Measurements from ENCODE around the gene IRS2. TPM values are rescaled to one million over a fixed set of nuclear protein-coding genes. Genes with fewer than 3 reads are reported as not detected.

Gene IRS2
- total and polyA plus RNA-seq, 2 of the 8 experiments (the other 6 are each of a cell fraction or from before 2014, with no cell fraction given) = 2.6 to 17.0 TPM

DNA sequence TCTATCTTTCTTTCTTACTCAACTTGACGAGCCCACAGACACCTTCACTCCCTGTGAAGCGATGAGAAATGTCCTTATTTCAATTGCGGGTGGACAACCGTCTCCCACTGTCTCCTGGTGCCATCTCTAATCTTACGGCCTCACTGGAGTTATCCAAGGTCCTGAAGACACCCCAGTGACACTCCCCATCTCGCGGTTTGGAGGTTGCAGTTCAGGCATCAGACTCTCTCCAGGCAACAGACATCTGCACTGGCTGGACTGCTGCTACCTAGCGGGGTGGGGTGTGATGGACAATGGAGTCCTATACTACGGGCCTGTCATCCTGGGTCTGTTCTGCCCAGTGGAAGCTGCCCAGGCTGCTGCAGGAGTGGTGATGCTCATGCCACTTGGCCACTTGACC lies 18.3 kb upstream of the IRS2 start:
- no peak overlapping the region for H2BK5ac ChIP-seq (ENCODE audit: low read depth, low read length)
- ChIA-PET CTCF (ENCODE audit: partially characterized antibody) (interaction anchor here (0.7 kb wide), 1 partner anchor 193 kb away, joined by 3 read pairs; no protein-coding TSS in a partner anchor), POLR2A (ENCODE audit: partially characterized antibody) (no interaction called here)
- H3K56ac ChIP-seq (replicated peaks; ENCODE audit: insufficient read length, low read depth, low read length) = no peak overlapping the region
- no peak overlapping the region for H3K4me3 ChIP-seq (ENCODE audit: extremely low read depth in 1 of 4, insufficient read depth in 2 of 4, low read depth in 3 of 4, low read length in 4 of 4)
- no peaks in the 10 kb centered on the region for H3K23me2 ChIP-seq (ENCODE audit: low read depth, low read length)
- H3K9me3 ChIP-seq (ENCODE audit: insufficient read depth in 2 of 2, low read depth in 1 of 2, low read length in 1 of 2) = no peaks in the 10 kb centered on the region; a peak in 1 of 4 replicates
- no peak overlapping the region for H4K8ac ChIP-seq (ENCODE audit: extremely low read depth, insufficient read depth, low read length)
- no peak overlapping the region for H2BK12ac ChIP-seq (ENCODE audit: low read depth, low read length)
- H3K14ac ChIP-seq (ENCODE audit: insufficient read length) = no peak overlapping the region
- H3K4me2 ChIP-seq (ENCODE audit: insufficient read depth in 1 of 2, low read depth in 2 of 2, low read length in 2 of 2) = no peak overlapping the region
- H3K79me1 ChIP-seq (ENCODE audit: low read depth, low read length) = no peaks in the 10 kb centered on the region
- no peak overlapping the region for H3K9ac ChIP-seq (replicated peaks in 1 of 4; ENCODE audit: extremely low read depth in 1 of 4, low read depth in 3 of 4, low read length in 3 of 4)
- no peaks in the 10 kb centered on the region for H3K79me2 ChIP-seq (ENCODE audit: control insufficient read depth in 1 of 2, insufficient read depth in 2 of 2, low read length in 2 of 2)
- no peak overlapping the region for H3K27ac ChIP-seq (ENCODE audit: low read depth, low read length)
- H3K4me1 ChIP-seq (replicated peaks in 1 of 4; ENCODE audit: control insufficient read depth in 3 of 4, insufficient read depth in 4 of 4, low read length in 3 of 4) = no peaks in the 10 kb centered on the region; a peak in 1 of 7 replicates
- H2BK20ac ChIP-seq (ENCODE audit: low read length) = no peak overlapping the region
- H4K20me1 ChIP-seq (replicated peaks in 1 of 2; ENCODE audit: control insufficient read depth in 1 of 2, insufficient read depth in 2 of 2, low read length in 2 of 2) = no peaks in the 10 kb centered on the region
- H2BK120ac ChIP-seq (replicated peaks; ENCODE audit: low read depth, low read length) = no peak overlapping the region
- no peak overlapping the region for H3K18ac ChIP-seq (ENCODE audit: extremely low read depth, low read length)
- H2AFZ ChIP-seq (ENCODE audit: low read length) = no peak overlapping the region
- FAIRE-seq = no peak
- no peak for TF ChIP-seq SRF (IDR thresholded peaks at IDR 0.05; ENCODE audit: low read depth, low read length)
- no peak for TF ChIP-seq EP300 (IDR thresholded peaks at IDR 0.05; ENCODE audit: borderline replicate concordance in 1 of 2, low read depth in 2 of 2, low read length in 2 of 2)
- no peak for TF ChIP-seq JUND (IDR thresholded peaks at IDR 0.05; ENCODE audit: low read length)
- WGBS, 2 experiments (ENCODE audit: extremely low coverage in 1 of 2, insufficient coverage in 1 of 2, insufficient read length in 1 of 2, insufficient replicate concordance in 2 of 2, low coverage in 1 of 2, low lambda C conversion rate in 2 of 2, missing lambda C conversion rate in 1 of 2) = 88% methylated on average over 9 of the region's 9 CpGs; no CpG with 5 or more reads in 1 of the 2 experiments
- H4K5ac ChIP-seq (ENCODE audit: insufficient read length, low read depth, low read length) = no peak overlapping the region
- no peak overlapping the region for H2AK5ac ChIP-seq (ENCODE audit: low read depth, low read length)
- H3K27me3 ChIP-seq (replicated peaks in 1 of 4; ENCODE audit: control insufficient read depth in 3 of 4, extremely low read depth in 1 of 4, insufficient read depth in 3 of 4, low read length in 3 of 4) = no peaks in the 10 kb centered on the region
- no peak overlapping the region for H4K91ac ChIP-seq (replicated peaks; ENCODE audit: insufficient read length, low read length)
- no peaks in the 10 kb centered on the region for H3K36me3 ChIP-seq (ENCODE audit: control insufficient read depth in 2 of 4, insufficient read depth in 4 of 4, low read length in 3 of 4)
- no peak overlapping the region for H3K4ac ChIP-seq (replicated peaks; ENCODE audit: insufficient read length, low read depth, low read length)
- DNase-seq (ENCODE audit: low read depth in 1 of 2, low spot score in 2 of 2) = no peak
- no peak overlapping the region for H2BK15ac ChIP-seq (ENCODE audit: low read length)
- no peak overlapping the region for H3K23ac ChIP-seq (ENCODE audit: insufficient read length)

All from H1 (cell line).